SHP77 treated with DMSO at 0.1 percent for 48 hours (cell line): ENCODE data around the gene TMEM164.

ENCODE experiments used
- DNase-seq: peaks from one replicate; lab custom pipeline; 2025; lab: John Stamatoyannopoulos, UW

Gene TMEM164

DNA sequence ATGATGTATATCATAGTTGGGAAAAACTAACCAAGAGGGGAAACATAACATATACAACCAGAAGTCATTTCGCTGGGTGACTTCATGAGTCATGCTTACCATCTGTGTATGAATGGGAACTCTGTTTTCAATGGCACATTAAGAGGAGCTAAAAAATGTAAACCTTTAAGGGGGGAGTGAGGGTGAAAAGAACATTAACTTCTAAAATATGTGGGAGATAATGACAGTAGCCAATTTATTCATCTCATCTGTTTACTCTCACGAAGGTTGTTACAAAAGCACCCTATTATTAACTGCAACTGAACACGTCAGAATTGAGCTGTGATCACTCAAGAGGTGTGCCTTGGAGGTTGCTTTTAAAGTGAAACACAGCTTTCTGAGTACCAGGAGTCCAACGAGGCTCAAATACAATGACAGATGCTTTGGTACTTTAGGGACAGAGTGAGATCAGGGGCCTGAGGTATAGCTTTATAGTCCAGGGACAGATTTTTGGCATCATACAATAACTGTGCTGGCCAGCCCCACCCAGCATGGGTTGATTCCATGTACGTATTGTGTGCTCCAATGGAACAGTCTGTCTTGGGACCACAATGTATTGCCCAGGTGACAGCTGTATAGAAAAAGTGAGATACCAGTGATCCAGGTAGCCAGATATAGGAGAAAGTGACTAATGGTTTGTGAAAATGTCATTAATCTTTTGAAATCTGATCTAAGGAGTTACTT lies 207.7 kb downstream of the TMEM164 start:
- no peak for DNase-seq

DNA sequence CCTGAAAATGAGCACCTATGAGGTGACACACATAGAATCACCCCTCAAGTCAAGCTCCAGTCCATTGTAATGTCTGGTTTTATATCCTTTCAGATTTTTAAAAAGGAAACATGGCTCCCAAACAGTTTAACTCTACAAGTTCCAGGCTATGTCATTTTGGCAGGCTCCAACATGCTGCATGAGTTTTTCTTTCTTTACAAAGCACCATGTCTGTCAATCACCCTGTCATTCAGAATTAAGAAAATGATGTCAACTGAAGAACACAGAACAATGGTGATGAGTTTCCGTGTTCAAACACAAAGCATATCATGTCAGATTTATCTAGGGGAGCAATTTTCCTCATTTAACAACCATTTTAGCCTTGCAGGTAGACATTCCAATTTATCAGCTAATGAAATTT lies 208.4 kb downstream of the TMEM164 start:
- DNase-seq: no peak

DNA sequence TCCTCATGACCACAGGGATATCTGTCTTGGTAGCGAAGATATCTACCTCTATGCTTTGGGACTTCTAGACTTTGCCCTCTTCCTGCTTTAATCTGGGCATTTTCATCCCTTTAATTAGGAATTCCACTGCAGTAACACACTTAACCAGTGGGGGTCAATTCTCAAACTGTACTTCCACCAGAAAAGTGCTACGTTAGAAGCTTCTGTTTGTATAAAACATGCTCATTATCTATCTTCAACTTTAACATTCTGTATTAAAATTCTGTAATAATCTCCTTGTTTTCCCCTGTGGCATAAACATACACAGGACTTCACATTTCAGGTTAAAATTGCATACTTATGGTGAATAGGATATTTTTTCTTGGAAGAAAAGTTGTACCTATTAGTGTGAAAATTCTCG lies 209.4 kb downstream of the TMEM164 start:
- no peak for DNase-seq

DNA sequence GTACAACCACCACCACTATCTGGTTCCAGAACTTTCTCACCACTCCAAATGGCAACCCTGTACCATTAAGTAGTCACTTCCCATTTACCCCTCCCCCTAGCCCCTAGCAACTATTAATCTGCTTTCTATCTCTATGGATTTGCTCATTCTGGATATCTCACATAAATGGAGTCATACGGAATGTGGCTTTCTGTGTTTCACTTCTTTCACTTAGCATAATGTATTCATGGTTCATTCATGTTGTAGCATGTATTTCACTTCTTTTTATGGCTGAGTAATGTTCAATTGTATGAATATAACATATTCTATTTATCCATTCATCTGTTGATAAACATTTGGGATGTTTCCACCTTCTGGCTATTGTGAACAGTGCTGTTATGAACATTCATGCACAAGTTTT lies 210.3 kb downstream of the TMEM164 start:
- no peak for DNase-seq

DNA sequence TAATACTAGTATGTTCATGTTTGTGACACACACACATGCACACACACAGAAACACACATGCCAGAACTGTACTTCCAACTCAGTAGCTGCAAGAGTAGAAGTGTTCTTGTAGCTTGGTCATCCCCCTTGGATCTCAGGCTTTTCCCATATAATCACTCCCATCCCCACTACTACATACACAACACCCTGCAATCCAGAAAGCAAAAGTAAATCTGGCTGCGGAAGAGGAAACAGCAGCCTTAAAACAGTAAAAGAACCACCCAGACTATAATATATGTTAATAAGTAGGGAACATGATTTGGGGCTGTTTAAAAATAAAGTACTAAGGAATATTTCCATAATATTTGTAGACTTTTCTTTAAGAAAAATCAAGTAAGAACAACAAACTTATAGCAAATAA lies 211.8 kb downstream of the TMEM164 start:
- no peak for DNase-seq

DNA sequence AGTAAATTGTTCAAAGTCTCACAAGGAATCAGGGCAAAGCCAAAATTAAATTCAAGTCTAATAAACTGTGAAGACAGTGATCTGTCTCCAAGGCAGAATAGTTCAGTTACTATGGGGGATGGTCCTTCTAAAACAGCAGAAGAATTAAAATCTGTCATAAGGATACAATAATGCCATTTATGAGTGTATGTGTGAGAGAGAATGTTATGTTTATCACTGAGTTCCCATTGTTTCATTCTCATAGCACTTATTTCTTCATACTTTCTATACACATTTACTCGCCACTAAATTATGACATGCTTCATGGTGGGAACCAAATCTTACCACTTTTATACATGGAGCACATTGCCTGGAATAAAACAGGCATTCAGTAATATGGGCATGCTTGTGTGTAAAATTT lies 212.5 kb downstream of the TMEM164 start:
- DNase-seq: no peak

DNA sequence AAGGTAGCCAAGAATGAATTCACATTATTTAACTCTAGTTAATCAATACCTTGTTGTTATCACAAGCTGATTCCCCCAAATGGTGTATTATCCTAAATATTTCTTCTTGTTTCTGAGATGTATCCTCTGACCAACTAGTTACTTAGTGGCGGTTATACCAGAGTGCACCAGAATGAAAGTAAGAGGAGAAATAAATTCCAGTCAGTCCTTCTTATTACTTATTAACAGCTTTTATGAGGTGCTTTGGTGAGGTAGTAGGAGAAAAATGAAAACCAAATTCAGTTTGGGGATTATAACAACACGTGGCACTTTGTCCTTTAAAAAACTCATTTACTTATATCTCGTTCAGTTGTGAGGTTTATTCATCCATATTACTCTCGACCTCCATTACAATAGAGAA lies 213.1 kb downstream of the TMEM164 start:
- no peak for DNase-seq

DNA sequence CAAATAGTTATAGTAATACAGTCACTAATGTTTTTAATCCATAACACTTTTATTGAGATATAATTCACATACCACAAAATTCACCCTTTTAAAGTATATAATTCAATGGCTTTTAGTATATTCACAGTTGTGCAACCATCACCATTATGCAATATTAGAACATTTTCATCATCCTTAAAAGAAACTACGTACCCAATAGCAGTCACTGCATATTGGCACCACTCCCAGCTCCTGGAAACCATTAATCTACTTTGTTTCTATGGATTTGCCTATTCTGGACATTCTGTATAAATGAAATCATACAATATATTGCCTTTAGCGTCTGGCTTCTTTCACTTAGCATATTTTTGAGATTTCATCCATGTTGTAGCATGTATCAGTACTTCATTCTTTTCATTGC lies 215.7 kb downstream of the TMEM164 start:
- DNase-seq: no peak

DNA sequence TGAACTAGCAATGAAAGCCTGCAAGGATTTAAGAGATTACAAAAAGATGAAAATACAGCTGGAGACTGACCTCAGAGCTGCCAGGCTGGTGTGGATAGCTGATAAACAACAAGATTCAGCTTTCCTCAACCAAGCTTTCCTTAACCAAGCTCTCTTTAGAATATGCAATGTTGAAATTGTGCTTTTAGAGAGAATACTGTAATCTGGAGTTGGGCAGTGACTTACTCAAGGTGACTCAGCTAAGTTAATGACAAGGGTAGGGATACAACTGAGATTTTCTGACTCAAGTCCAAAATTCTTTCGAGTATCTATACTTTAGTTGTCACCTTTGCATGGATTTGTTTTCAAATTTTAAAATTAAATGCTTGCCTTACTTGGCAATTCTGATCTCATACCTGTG lies 217.0 kb downstream of the TMEM164 start:
- no peak for DNase-seq

DNA sequence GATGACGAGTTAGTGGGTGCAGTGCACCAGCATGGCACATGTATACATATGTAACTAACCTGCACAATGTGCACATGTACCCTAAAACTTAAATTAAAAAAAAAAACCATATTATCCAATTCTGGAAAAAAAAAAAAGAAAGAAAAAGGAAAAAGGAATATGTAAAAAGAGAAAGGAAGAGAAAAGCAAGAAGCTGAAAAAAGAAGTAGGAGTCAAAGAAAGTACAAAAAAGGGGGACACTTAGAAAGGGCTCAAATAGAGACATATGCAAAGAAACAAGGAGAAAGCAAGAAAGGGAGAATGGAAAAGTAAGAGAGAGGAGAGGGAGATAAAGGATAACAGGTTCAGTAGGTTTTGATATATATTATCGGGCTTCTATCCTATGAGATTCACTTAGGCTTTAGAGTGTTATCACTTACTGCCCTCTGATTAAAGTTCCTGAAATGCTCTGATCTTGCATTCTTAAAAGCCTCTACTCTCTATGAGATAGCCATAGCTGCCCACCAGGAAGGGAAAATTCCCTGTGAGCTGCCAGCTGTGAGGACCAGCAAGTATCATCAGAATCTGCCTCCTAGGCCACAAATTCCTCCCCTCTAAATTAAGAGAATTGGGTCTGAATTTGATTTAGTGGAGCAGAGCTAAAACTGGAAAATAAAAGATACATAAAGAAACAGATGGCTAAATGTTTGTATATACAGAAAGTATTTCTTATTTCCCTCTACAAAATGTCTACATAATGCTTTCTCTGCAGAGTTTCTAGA lies 219.8 kb downstream of the TMEM164 start:
- DNase-seq: no peak

DNA sequence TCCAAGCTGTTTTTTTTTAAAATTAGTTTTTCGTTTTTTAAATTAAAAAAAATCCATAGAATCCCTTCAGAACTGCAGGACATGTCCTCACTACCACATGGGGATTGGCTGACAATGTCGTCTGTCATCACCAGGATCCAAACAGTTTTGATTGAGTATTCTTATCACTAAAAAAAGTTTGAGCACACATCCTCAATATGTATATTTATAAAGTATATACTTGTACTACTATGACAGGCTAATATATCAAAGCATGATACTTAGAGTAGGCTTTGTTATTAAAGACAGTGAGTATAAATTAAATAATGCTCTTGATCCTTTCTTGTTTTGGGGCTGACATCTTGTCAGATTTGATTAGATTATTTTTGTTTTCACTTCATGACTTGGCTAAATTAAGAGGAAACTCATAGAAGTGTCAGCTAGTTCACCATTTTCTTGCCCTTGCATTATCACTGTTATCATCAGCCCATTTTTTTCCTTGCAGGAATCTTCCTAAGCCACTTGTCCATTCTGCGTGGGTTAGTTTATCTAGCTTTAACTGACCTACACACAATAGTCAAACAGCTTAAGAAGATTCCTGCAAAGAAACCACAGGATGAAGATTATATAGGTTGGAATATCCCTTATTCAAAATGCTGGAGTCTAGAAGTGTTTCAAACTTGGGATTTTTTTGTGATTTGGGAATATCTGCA lies 222.2 kb downstream of the TMEM164 start:
- no peak for DNase-seq

DNA sequence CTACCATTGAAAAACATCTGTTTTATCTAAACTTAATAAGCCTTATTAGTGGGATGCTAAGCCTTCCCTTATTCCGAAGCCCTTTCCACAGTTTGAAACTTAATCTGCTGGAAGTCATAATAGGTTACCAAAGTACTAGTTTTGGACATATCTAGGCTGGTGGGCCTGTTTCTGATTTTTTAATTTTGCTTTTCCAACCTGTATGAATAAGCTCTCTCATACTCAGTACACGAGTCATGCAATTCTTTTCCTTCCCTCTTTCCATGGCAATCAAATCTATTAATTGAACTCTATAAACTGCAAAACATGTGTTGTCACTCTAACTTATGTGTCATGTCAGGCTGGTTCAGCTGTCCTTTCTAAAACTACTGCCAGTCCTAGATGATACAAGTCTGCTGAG lies 224.0 kb downstream of the TMEM164 start:
- DNase-seq: no peak
